Testis (tissue), 2 donors: ENCODE measurements around the gene PDP2.

ENCODE experiments used
- POLR2A ChIP-seq: fragments of 450-650 bp; IDR thresholded peaks from one replicate; pipeline ENCODE4 v1.6.1; 2017; ENCODE audit warnings: antibody characterized with exemption, mild to moderate bottlenecking, moderate library complexity
- TF ChIP-seq, protein P1 (sequence below), 3 experiments: fragments of 450-650 bp in 2 of 3; fragments of 200-600 bp in 1 of 3; sonication (generic) in 1 of 3; IDR thresholded peaks; one replicate each; pipeline ENCODE4 v1.5.1; 2016 to 2019; ENCODE audit warnings: antibody characterized with exemption in 3 of 3, mild to moderate bottlenecking in 2 of 3, moderate library complexity in 1 of 3

DNA sequence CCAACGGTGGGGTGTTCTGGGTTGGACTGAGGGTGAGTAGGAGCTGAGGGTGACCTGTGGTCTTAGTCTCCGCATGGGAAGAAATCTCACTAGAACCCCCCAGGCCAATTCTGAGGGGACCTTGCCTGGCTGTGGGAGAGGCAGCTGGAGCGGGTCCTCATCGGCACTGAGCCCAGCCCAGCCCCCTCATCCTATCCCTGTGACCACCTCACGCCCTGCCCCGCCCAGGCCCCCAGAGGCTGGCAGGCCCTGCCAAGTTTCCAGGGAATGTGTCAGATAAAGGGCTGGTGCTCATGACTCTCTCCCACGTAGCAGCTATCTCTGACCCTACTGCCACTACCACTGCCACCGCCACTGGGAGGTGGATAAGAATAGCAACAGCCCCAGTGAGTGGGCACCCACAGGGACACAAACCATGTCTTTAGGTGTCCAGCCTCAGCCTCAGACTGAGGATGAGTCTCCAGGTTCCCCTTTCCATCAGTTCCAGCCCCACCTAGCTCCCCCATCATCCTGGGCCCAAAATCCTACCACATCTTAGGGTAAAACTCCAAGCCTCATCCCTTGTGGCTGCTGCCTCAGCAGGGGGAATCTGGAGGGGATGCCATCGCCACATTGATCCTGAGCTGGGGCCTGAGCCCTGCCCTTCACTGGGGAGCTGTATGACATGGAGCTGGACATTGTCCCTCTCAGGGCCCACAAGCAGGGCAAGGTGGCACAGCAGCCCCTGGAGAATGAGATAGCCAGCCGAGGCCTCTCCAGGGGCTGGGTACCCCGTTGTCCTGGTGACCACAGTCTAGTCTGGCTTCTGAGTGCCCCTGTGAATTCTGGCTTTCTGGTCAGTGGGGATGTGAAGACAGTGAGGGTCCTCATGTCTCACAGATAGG, 23.5 kb downstream of the PDP2 start:
- TF ChIP-seq, protein P1, sequence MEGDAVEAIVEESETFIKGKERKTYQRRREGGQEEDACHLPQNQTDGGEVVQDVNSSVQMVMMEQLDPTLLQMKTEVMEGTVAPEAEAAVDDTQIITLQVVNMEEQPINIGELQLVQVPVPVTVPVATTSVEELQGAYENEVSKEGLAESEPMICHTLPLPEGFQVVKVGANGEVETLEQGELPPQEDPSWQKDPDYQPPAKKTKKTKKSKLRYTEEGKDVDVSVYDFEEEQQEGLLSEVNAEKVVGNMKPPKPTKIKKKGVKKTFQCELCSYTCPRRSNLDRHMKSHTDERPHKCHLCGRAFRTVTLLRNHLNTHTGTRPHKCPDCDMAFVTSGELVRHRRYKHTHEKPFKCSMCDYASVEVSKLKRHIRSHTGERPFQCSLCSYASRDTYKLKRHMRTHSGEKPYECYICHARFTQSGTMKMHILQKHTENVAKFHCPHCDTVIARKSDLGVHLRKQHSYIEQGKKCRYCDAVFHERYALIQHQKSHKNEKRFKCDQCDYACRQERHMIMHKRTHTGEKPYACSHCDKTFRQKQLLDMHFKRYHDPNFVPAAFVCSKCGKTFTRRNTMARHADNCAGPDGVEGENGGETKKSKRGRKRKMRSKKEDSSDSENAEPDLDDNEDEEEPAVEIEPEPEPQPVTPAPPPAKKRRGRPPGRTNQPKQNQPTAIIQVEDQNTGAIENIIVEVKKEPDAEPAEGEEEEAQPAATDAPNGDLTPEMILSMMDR (IDR thresholded peaks at IDR 0.05): no peak
- no peak for TF ChIP-seq POLR2A
